GM12878 (cell line): Measurements from ENCODE around the gene ABCF1.

Experiments
- BACH1 ChIP-seq: fragments of 450-650 bp; IDR thresholded peaks from 2 replicates; pipeline ENCODE4 v1.6.1; 2017; ENCODE audit warnings: mild to moderate bottlenecking, borderline replicate concordance
- BCL3 ChIP-seq: IDR thresholded peaks from 2 replicates; pipeline ENCODE4 v1.6.1; 2011; ENCODE audit warnings: borderline replicate concordance, low read depth, mild to moderate bottlenecking, moderate library complexity, low read length; ENCODE audit not compliant: insufficient read depth, poor library complexity, severe bottlenecking
- CTCF ChIP-seq, 3 experiments: IDR thresholded peaks in 2 of 3; conservative IDR thresholded peaks in 1 of 3; 2 replicates each; pipeline ENCODE4 v1.5.1; 2011; ENCODE audit warnings: low read depth in 3 of 3, low read length in 3 of 3, mild to moderate bottlenecking in 3 of 3, control low read depth in 2 of 3, moderate library complexity in 2 of 3, inconsistent platforms in 1 of 3, mixed read lengths in 1 of 3; ENCODE audit not compliant: control insufficient read depth in 2 of 3, insufficient read depth in 1 of 3; ENCODE audit errors: extremely low read depth in 1 of 3
- POLR2A ChIP-seq: IDR thresholded peaks from 2 replicates; pipeline ENCODE4 v1.6.1; 2011; ENCODE audit warnings: low read depth, mild to moderate bottlenecking, low read length

GRCh38 chr6:30564114-30564513 lies 7.1 kb upstream of the ABCF1 start:
- no peak for TF ChIP-seq CTCF (IDR thresholded peaks at IDR 0.05 in 2 of 3, conservative IDR thresholded peaks at IDR 0.05 in 1 of 3; ENCODE audit: control insufficient read depth in 2 of 3, extremely low read depth in 1 of 3, insufficient read depth in 1 of 3, low read depth in 3 of 3, low read length in 3 of 3)
- TF ChIP-seq POLR2A, result no peak
- TF ChIP-seq BCL3, result no peak
- no peak for TF ChIP-seq BACH1
